IPS-18c (cell line): ENCODE data around the gene NKAIN4.

Experiments
- H3K4me3 ChIP-seq: 2 replicates; pipeline ENCODE4 v1.7.0; 2013; ENCODE audit warnings: low read depth, mild to moderate bottlenecking, low read length, moderate library complexity; ENCODE audit not compliant: insufficient read depth
- H3K9me3 ChIP-seq: one replicate; pipeline ENCODE4 v1.6.1; 2013; ENCODE audit warnings: mild to moderate bottlenecking, low read length, moderate library complexity; ENCODE audit not compliant: control insufficient read depth, insufficient read depth

Gene NKAIN4

GRCh38 chr20:63254232-63254605 is at the start of gene NKAIN4:
Gene NKAIN4 (minus strand): TSS chr20:63254463. CDS start chr20:63254450, 13 bp downstream.
- H3K4me3 ChIP-seq, result peak within 1 kb of the TSS; percentile 62
- H3K9me3 ChIP-seq, result peaks cover 3% of the 10 kb centered on the region

GRCh38 chr20:63303095-63303666 is 48.9 kb upstream of the NKAIN4 start:
- Histone ChIP-seq H3K9me3 (no peaks in the 10 kb centered on the region), H3K4me3 (no peak overlapping the region)

GRCh38 chr20:63301671-63302070 is 47.4 kb upstream of the NKAIN4 start:
- no peak overlapping the region for H3K4me3 ChIP-seq
- no peaks in the 10 kb centered on the region for H3K9me3 ChIP-seq

GRCh38 chr20:63298731-63299312 is 44.6 kb upstream of the NKAIN4 start:
- H3K9me3 ChIP-seq, result no peaks in the 10 kb centered on the region
- H3K4me3 ChIP-seq, result no peak overlapping the region

- Histone ChIP-seq H3K9me3 (no peaks in the 10 kb centered on the region), H3K4me3 (no peak overlapping the region)
Observed at GRCh38 chr20:63297796-63298572, 43.7 kb upstream of the NKAIN4 start.

- Histone ChIP-seq H3K4me3 (no peak overlapping the region), H3K9me3 (no peaks in the 10 kb centered on the region)
Observed at GRCh38 chr20:63297371-63297781, 43.1 kb upstream of the NKAIN4 start.

- H3K9me3 ChIP-seq, result no peaks in the 10 kb centered on the region
- H3K4me3 ChIP-seq, result no peak overlapping the region; the same call in 1 of the 2 replicates
Observed at GRCh38 chr20:63296531-63297299, 42.5 kb upstream of the NKAIN4 start.

- no peaks in the 10 kb centered on the region for H3K9me3 ChIP-seq
- H3K4me3 ChIP-seq, result no peak overlapping the region
Observed at GRCh38 chr20:63295846-63296245, 41.6 kb upstream of the NKAIN4 start.

GRCh38 chr20:63295422-63295821 is 41.2 kb upstream of the NKAIN4 start:
- Histone ChIP-seq H3K4me3 (no peak overlapping the region), H3K9me3 (no peaks in the 10 kb centered on the region)

- Histone ChIP-seq H3K4me3 (no peak overlapping the region), H3K9me3 (no peaks in the 10 kb centered on the region)
Observed at GRCh38 chr20:63295018-63295417, 40.8 kb upstream of the NKAIN4 start.

- Histone ChIP-seq H3K9me3 (no peaks in the 10 kb centered on the region), H3K4me3 (no peak overlapping the region)
Observed at GRCh38 chr20:63294536-63294900, 40.3 kb upstream of the NKAIN4 start.

- H3K4me3 ChIP-seq, result no peak overlapping the region
- no peaks in the 10 kb centered on the region for H3K9me3 ChIP-seq
Observed at GRCh38 chr20:63293871-63294535, 39.7 kb upstream of the NKAIN4 start.

- no peaks in the 10 kb centered on the region for H3K9me3 ChIP-seq
- H3K4me3 ChIP-seq, result no peak overlapping the region
Observed at GRCh38 chr20:63293456-63293855, 39.2 kb upstream of the NKAIN4 start.

- no peak within 1 kb of the TSS for H3K4me3 ChIP-seq
- H3K9me3 ChIP-seq, result no peaks in the 10 kb centered on the region
Observed at GRCh38 chr20:63292904-63293303, 38.6 kb upstream of the NKAIN4 start, which contains the start of gene COL20A1. Gene COL20A1 (plus strand): TSS chr20:63293186. CDS start chr20:63295108, 1,922 bp downstream.

- Histone ChIP-seq H3K4me3 (no peak overlapping the region), H3K9me3 (no peaks in the 10 kb centered on the region)
Observed at GRCh38 chr20:63292292-63292701, 38.0 kb upstream of the NKAIN4 start.

GRCh38 chr20:63291811-63292210 is 37.5 kb upstream of the NKAIN4 start:
- Histone ChIP-seq H3K4me3 (no peak overlapping the region), H3K9me3 (no peaks in the 10 kb centered on the region)
